Panc1 (cell line): ENCODE measurements around the gene CAMKK1. TPM values are rescaled to one million over a fixed set of nuclear protein-coding genes. Genes with fewer than 3 reads are reported as not detected.
A peak's percentile ranks its signal among the peaks of the same experiment; 100 is the strongest.

Experiments
- ATAC-seq: fragments of 200-7000 bp; cut with Tn5 transposase; 2 replicates; pipeline ENCODE4 v1.9.1; 2020; ENCODE audit warnings: mild to moderate bottlenecking, moderate library complexity
- BruUV-seq: library from RNA; stranded (reverse); fragments of 400-500 nt; replicated peaks from 2 replicates; lab custom pipeline; 2021; lab: Mats Ljungman, UMichigan
- CTCF ChIA-PET: fragments of 300-600 bp; sonication (Branson Sonifier 250); formaldehyde crosslinking; loops from one replicate; lab custom pipeline; 2022; ENCODE audit warnings: antibody characterized with exemption; lab: Charles Lee
- POLR2A ChIA-PET: fragments of 300-600 bp; sonication (Branson Sonifier 250); formaldehyde crosslinking; loops from one replicate; lab custom pipeline; 2022; ENCODE audit warnings: antibody characterized with exemption; lab: Charles Lee
- DNase-seq: peaks from one replicate; pipeline ENCODE4 v3.0.0-alpha.2; 2010; ENCODE audit warnings: low read depth, low spot score
- H3K27ac ChIP-seq: 2 replicates; pipeline ENCODE4 v1.5.1; 2011; ENCODE audit warnings: mild to moderate bottlenecking, low read length, inconsistent platforms
- H3K27me3 ChIP-seq: fragments of 200-500 bp; sonication (Bioruptor generic); 2 replicates; pipeline ENCODE4 v1.6.0; 2014; ENCODE audit warnings: low read length, inconsistent platforms; ENCODE audit not compliant: control insufficient read depth, insufficient read depth
- H3K36me3 ChIP-seq: fragments of 200-500 bp; sonication (Bioruptor generic); 2 replicates; pipeline ENCODE4 v1.5.1; 2014; ENCODE audit warnings: inconsistent platforms, mild to moderate bottlenecking, low read length, moderate library complexity; ENCODE audit not compliant: control insufficient read depth, insufficient read depth
- H3K4me1 ChIP-seq: 2 replicates; pipeline ENCODE4 v1.5.1; 2011; ENCODE audit warnings: inconsistent platforms, mild to moderate bottlenecking, low read length, moderate library complexity; ENCODE audit not compliant: control insufficient read depth, insufficient read depth
- H3K4me3 ChIP-seq, 2 experiments: 2 replicates each; pipeline ENCODE4 v1.5.1; 2011 to 2012; ENCODE audit warnings: low read depth in 2 of 2, low read length in 2 of 2, mild to moderate bottlenecking in 2 of 2, inconsistent platforms in 1 of 2, moderate library complexity in 1 of 2
- H3K9me3 ChIP-seq: fragments of 200-500 bp; sonication (Bioruptor generic); 2 replicates; pipeline ENCODE4 v1.5.1; 2014; ENCODE audit warnings: low read depth, mild to moderate bottlenecking, inconsistent platforms, low read length, moderate library complexity; ENCODE audit not compliant: control insufficient read depth, insufficient read depth
- POLR2AphosphoS5 ChIP-seq: IDR thresholded peaks from 2 replicates; pipeline ENCODE4 v1.6.1; 2012; ENCODE audit warnings: mild to moderate bottlenecking, low read depth, low read length, moderate library complexity
- SIN3A ChIP-seq: IDR thresholded peaks from 2 replicates; pipeline ENCODE4 v1.6.1; 2012; ENCODE audit warnings: low read depth, mild to moderate bottlenecking, low read length, moderate library complexity, borderline replicate concordance; ENCODE audit not compliant: insufficient read depth
- TCF7L2 ChIP-seq: IDR thresholded peaks from 2 replicates; pipeline ENCODE4 v1.6.1; 2011; ENCODE audit warnings: mild to moderate bottlenecking, low read depth, low read length, inconsistent platforms
- in situ Hi-C: cut with HindIII; loops from 2 replicates; pipeline ENCODE4 v1.10.0; 2016; ENCODE audit warnings: low sequenced_read_pairs, low pct_unique_long_range_greater_than_20kb
- intact Hi-C: fragments of 100-400 bp; cut with micrococcal nuclease; formaldehyde crosslinking; loops from one replicate; pipeline ENCODE4 v1.10.0; 2022; ENCODE audit not compliant: unreplicated experiment
- total RNA-seq: library from RNA; stranded (reverse); gene quantifications from one replicate; pipeline ENCODE4 v1.2.1, GENCODE V29; 2021; ENCODE audit not compliant: unreplicated experiment
- TF ChIP-seq, protein P1 (sequence below), 2 experiments: IDR thresholded peaks; 2 replicates each; pipeline ENCODE4 v1.6.1; 2011 to 2012; ENCODE audit warnings: low read depth in 2 of 2, control low read depth in 1 of 2, low read length in 1 of 2, mild to moderate bottlenecking in 1 of 2, moderate library complexity in 1 of 2; ENCODE audit not compliant: insufficient read depth in 1 of 2
- TF ChIP-seq, protein P2 (sequence below): fragments of 450-650 bp; IDR thresholded peaks from 2 replicates; pipeline ENCODE4 v1.5.1; 2017; ENCODE audit warnings: mild to moderate bottlenecking

CAMKK1 gene
- total RNA-seq, 1 experiment from 2014 or later, result 6.7 TPM

DNA sequence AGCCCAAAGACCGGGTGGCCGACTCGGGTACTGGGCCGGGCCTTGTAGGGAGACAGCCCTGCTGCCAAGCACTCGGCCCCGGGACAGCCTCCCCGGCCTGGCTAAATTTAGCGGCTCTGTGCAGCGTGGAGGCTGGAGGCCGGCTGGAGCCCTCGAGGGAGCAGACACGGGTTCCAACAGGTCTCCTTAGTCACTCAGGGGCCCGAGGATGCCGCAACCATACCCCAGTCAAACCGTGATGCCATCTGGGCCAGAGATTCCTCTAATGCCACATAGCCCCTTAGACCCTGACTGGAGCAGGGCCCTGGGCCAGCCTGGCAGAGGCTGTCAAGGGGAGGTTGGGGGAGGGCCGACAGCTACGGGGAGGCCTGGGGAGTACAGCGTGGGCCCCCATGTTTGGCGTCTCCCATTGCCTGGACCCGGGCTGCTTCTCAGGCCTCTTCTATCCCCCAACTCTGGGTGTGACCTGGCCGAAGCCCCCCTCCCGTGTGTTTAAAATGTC lies 26.3 kb upstream of the CAMKK1 start:
- no peaks in the 10 kb centered on the region for H3K4me1 ChIP-seq
- ChIA-PET POLR2A (no interaction called here), CTCF (no interaction called here)
- no peak overlapping the region for H3K4me3 ChIP-seq
- H3K27me3 ChIP-seq, result no peaks in the 10 kb centered on the region
- no peaks in the 10 kb centered on the region for H3K36me3 ChIP-seq
- no peaks in the 10 kb centered on the region for H3K9me3 ChIP-seq
- intact Hi-C loops (no loop called here), in situ Hi-C loops (no loop called here)
- DNase-seq (no peak), ATAC-seq (no peak)
- no TSS peak for BruUV-seq
- H3K27ac ChIP-seq, result no peak overlapping the region
- TF ChIP-seq, protein P1, sequence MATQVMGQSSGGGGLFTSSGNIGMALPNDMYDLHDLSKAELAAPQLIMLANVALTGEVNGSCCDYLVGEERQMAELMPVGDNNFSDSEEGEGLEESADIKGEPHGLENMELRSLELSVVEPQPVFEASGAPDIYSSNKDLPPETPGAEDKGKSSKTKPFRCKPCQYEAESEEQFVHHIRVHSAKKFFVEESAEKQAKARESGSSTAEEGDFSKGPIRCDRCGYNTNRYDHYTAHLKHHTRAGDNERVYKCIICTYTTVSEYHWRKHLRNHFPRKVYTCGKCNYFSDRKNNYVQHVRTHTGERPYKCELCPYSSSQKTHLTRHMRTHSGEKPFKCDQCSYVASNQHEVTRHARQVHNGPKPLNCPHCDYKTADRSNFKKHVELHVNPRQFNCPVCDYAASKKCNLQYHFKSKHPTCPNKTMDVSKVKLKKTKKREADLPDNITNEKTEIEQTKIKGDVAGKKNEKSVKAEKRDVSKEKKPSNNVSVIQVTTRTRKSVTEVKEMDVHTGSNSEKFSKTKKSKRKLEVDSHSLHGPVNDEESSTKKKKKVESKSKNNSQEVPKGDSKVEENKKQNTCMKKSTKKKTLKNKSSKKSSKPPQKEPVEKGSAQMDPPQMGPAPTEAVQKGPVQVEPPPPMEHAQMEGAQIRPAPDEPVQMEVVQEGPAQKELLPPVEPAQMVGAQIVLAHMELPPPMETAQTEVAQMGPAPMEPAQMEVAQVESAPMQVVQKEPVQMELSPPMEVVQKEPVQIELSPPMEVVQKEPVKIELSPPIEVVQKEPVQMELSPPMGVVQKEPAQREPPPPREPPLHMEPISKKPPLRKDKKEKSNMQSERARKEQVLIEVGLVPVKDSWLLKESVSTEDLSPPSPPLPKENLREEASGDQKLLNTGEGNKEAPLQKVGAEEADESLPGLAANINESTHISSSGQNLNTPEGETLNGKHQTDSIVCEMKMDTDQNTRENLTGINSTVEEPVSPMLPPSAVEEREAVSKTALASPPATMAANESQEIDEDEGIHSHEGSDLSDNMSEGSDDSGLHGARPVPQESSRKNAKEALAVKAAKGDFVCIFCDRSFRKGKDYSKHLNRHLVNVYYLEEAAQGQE (IDR thresholded peaks at IDR 0.05; ENCODE audit: insufficient read depth in 1 of 2, low read depth in 2 of 2, low read length in 1 of 2), result no peak
- TF ChIP-seq SIN3A, result no peak
- TF ChIP-seq POLR2AphosphoS5, result no peak
- TF ChIP-seq, protein P2, sequence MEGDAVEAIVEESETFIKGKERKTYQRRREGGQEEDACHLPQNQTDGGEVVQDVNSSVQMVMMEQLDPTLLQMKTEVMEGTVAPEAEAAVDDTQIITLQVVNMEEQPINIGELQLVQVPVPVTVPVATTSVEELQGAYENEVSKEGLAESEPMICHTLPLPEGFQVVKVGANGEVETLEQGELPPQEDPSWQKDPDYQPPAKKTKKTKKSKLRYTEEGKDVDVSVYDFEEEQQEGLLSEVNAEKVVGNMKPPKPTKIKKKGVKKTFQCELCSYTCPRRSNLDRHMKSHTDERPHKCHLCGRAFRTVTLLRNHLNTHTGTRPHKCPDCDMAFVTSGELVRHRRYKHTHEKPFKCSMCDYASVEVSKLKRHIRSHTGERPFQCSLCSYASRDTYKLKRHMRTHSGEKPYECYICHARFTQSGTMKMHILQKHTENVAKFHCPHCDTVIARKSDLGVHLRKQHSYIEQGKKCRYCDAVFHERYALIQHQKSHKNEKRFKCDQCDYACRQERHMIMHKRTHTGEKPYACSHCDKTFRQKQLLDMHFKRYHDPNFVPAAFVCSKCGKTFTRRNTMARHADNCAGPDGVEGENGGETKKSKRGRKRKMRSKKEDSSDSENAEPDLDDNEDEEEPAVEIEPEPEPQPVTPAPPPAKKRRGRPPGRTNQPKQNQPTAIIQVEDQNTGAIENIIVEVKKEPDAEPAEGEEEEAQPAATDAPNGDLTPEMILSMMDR, result no peak
- TF ChIP-seq TCF7L2, result no peak

DNA sequence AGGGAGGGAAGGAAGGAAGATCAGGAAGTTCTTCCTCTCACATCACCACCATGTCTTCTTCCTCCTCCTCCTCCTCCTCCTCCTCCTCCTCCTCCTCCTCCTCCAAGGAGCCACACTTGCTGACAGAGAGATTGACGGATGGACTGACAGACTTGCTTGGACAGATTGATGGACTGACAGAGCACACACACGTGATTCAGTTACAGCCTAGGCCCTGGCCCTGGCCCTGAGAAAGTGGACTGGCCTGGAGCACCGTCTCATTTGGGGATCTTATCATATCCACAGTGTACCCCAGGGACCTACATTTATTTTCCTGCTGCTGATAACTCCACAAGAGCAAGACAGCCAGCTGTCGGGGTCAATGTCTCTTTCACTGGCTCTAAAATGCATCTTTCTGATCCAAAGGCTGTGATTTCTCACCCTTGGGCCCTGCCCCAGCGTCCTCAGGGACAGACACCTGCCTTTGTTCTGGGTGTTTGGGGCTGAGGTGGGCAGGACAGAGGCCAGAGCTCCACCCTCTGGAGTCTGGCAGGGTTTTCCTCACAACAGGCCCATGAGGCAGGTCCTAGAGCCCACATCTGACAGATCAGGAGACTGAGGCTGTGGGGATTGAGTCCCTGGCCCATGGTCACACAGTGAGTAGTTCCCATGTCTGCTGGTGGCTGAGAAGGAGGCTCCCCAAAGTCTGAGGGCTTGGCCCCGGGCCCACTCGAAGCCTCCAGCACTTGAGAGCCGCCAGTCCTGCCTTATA lies 25.7 kb upstream of the CAMKK1 start:
- DNase-seq (no peak), ATAC-seq (peak; percentile 38; the same call in 1 of the 2 replicates)
- in situ Hi-C loops (no loop called here), intact Hi-C loops (no loop called here)
- no peaks in the 10 kb centered on the region; the same call in 1 of the 2 replicates for H3K4me1 ChIP-seq
- TF ChIP-seq TCF7L2 (no peak), POLR2AphosphoS5 (no peak), SIN3A (no peak)
- TF ChIP-seq, protein P1 (IDR thresholded peaks at IDR 0.05; ENCODE audit: insufficient read depth in 1 of 2, low read depth in 2 of 2, low read length in 1 of 2), result no peak
- TF ChIP-seq, protein P2, result no peak
- ChIA-PET POLR2A (no interaction called here), CTCF (no interaction called here)
- no peaks in the 10 kb centered on the region for H3K36me3 ChIP-seq
- no peak overlapping the region for H3K27ac ChIP-seq
- no peaks in the 10 kb centered on the region for H3K27me3 ChIP-seq
- no peak overlapping the region for H3K4me3 ChIP-seq
- no peaks in the 10 kb centered on the region for H3K9me3 ChIP-seq
- BruUV-seq, result no TSS peak
